H1 (cell line): ENCODE measurements around the gene ATE1. TPM values are rescaled to one million over a fixed set of nuclear protein-coding genes. Genes with fewer than 3 reads are reported as not detected.

ENCODE experiments used
- ATF3 ChIP-seq: IDR thresholded peaks from 2 replicates; pipeline ENCODE4 v1.6.1; 2011; ENCODE audit warnings: low read depth, mild to moderate bottlenecking, low read length; ENCODE audit not compliant: insufficient read depth
- EP300 ChIP-seq, 2 experiments: IDR thresholded peaks; 1 replicate in 1 of 2; 2 replicates in 1 of 2; pipeline ENCODE4 v1.6.1; 2011 to 2012; ENCODE audit warnings: low read depth in 2 of 2, low read length in 2 of 2, mild to moderate bottlenecking in 2 of 2, borderline replicate concordance in 1 of 2, inconsistent platforms in 1 of 2, moderate library complexity in 1 of 2
- SAP30 ChIP-seq: fragments of 300-600 bp; sonication (generic); IDR thresholded peaks from 2 replicates; pipeline ENCODE4 v1.7.1; 2012; ENCODE audit warnings: low read length, moderate library complexity, mild to moderate bottlenecking, inconsistent platforms; ENCODE audit not compliant: insufficient read depth, insufficient replicate concordance
- SIX5 ChIP-seq: IDR thresholded peaks from 2 replicates; pipeline ENCODE4 v1.6.1; 2011; ENCODE audit warnings: mild to moderate bottlenecking, low read depth, low read length
- SP4 ChIP-seq: IDR thresholded peaks from 2 replicates; pipeline ENCODE4 v1.6.1; 2012; ENCODE audit warnings: low read length, inconsistent platforms
- SUZ12 ChIP-seq: fragments of 200-600 bp; sonication (generic); IDR thresholded peaks from 2 replicates; pipeline ENCODE4 v1.6.1; 2012; ENCODE audit warnings: mild to moderate bottlenecking, inconsistent platforms, low read length, moderate library complexity, mixed read lengths
- polyA plus RNA-seq, 7 experiments: library from polyadenylated mRNA; depleted of rRNA in 3 of 7; stranded (reverse) in 5 of 7; unstranded in 2 of 7; fragments of >200 nt in 5 of 7; fragments of 200-250 nt in 2 of 7; gene quantifications; 1 replicate in 5 of 7; 2 replicates in 1 of 7; 4 replicates in 1 of 7; pipeline versions ENCODE4 v1.2.1 to v1.2.3, GENCODE V29; 2011 to 2013; ENCODE audit warnings: missing spikeins in 2 of 7, mixed read lengths in 2 of 7
- total RNA-seq: library from RNA; stranded (reverse); fragmentation: NEBNext Ultra II Directional; extraction: Animal tissue kit (Norgen Biotek cat#: 25700); gene quantifications from 2 replicates; pipeline ENCODE4 v1.2.1, GENCODE V29; 2021

ATE1 gene
- total and polyA plus RNA-seq, 2 of the 8 experiments (the other 6 are each of a cell fraction or from before 2014, with no cell fraction given), result 8.8 to 26.9 TPM

- TF ChIP-seq SAP30 (no peak), EP300 (IDR thresholded peaks at IDR 0.05; ENCODE audit: borderline replicate concordance in 1 of 2, low read depth in 2 of 2, low read length in 2 of 2) (no peak), ATF3 (no peak), SP4 (no peak), SIX5 (no peak), SUZ12 (no peak)
Observed at GRCh38 chr10:121788717-121789116, 139.1 kb downstream of the ATE1 start (continued).
